K562 (cell line): ENCODE data around the gene RBM20. TPM values are rescaled to one million over a fixed set of nuclear protein-coding genes. Genes with fewer than 3 reads are reported as not detected.

Experiments
- ATF1 ChIP-seq, 2 experiments: fragments of 450-650 bp in 1 of 2; IDR thresholded peaks; 2 replicates each; pipeline ENCODE4 v1.6.1; 2016; ENCODE audit warnings: missing compliant biosample characterization in 1 of 2, missing genetic modification characterization in 1 of 2
- BRCA1 ChIP-seq, 2 experiments: fragments of 450-650 bp in 1 of 2; sonication (generic) in 1 of 2; formaldehyde crosslinking in 1 of 2; IDR thresholded peaks; 2 replicates each; pipeline versions ENCODE4 v1.5.0 to v1.6.1; 2017 to 2020; ENCODE audit warnings: mild to moderate bottlenecking in 1 of 2, missing genetic modification reagents in 1 of 2
- CBX2 ChIP-seq: fragments of 200-600 bp; sonication (generic); IDR thresholded peaks from one replicate; pipeline ENCODE4 v1.6.1; 2012; ENCODE audit warnings: mild to moderate bottlenecking, low read length, inconsistent platforms; ENCODE audit not compliant: insufficient read depth, poor library complexity, severe bottlenecking
- ELF4 ChIP-seq: fragments of 450-650 bp; formaldehyde crosslinking; IDR thresholded peaks from 2 replicates; pipeline ENCODE4 v1.4.0; 2022; ENCODE audit warnings: missing genetic modification characterization
- IRF1 ChIP-seq: sonication (generic); formaldehyde crosslinking; IDR thresholded peaks from 2 replicates; pipeline ENCODE4 v1.8.0; 2022; ENCODE audit warnings: missing genetic modification reagents, mild to moderate bottlenecking, borderline replicate concordance
- IRF2 ChIP-seq: sonication (generic); formaldehyde crosslinking; IDR thresholded peaks from 2 replicates; pipeline ENCODE4 v1.8.1; 2022; ENCODE audit warnings: mild to moderate bottlenecking, missing genetic modification reagents
- MECOM ChIP-seq: fragments of 250-450 bp; sonication (Bioruptor Pico); IDR thresholded peaks from 2 replicates; pipeline ENCODE4 v1.8.0; 2022; ENCODE audit warnings: inconsistent platforms
- MTA2 ChIP-seq: fragments of 450-650 bp; IDR thresholded peaks from 2 replicates; pipeline ENCODE4 v1.6.1; 2016; ENCODE audit warnings: low read depth
- PATZ1 ChIP-seq: fragments of 250-450 bp; sonication (Bioruptor Pico); IDR thresholded peaks from 2 replicates; pipeline ENCODE4 v1.5.0; 2020; ENCODE audit warnings: mild to moderate bottlenecking, borderline replicate concordance
- PBX2 ChIP-seq, 2 experiments: IDR thresholded peaks in 1 of 2; conservative IDR thresholded peaks in 1 of 2; 2 replicates each; pipeline ENCODE4 v1.6.1; 2016; ENCODE audit warnings: low read depth in 2 of 2, mild to moderate bottlenecking in 1 of 2, missing compliant biosample characterization in 1 of 2, missing genetic modification characterization in 1 of 2, moderate library complexity in 1 of 2
- PHB ChIP-seq: fragments of 250-450 bp; sonication (Bioruptor Pico); IDR thresholded peaks from 2 replicates; pipeline ENCODE4 v1.5.0; 2021
- RFX1 ChIP-seq: fragments of 450-650 bp; IDR thresholded peaks from 2 replicates; pipeline ENCODE4 v1.6.1; 2016; ENCODE audit warnings: mild to moderate bottlenecking, moderate library complexity
- RHOXF2B ChIP-seq: fragments of 250-450 bp; sonication (Bioruptor Pico); conservative IDR thresholded peaks from 2 replicates; pipeline ENCODE4 v1.5.1; 2021
- SPI1 ChIP-seq: IDR thresholded peaks from 2 replicates; pipeline ENCODE4 v1.6.1; 2011; ENCODE audit warnings: low read depth, low read length, control low read depth, borderline replicate concordance
- TAL1 ChIP-seq: fragments of 450-650 bp; IDR thresholded peaks from 2 replicates; pipeline ENCODE4 v1.6.1; 2016; ENCODE audit warnings: mild to moderate bottlenecking
- ZKSCAN8 ChIP-seq: fragments of 200-800 bp; sonication (Bioruptor generic); IDR thresholded peaks from 2 replicates; pipeline ENCODE4 v1.6.1; 2016; ENCODE audit warnings: missing genetic modification characterization, missing compliant biosample characterization
- ZNF324 ChIP-seq: fragments of 250-450 bp; sonication (Bioruptor Pico); IDR thresholded peaks from 2 replicates; pipeline ENCODE4 v1.4.0; 2020; ENCODE audit warnings: mild to moderate bottlenecking
- polyA plus RNA-seq, 8 experiments: library from polyadenylated mRNA; depleted of rRNA in 4 of 8; stranded (reverse) in 5 of 8; unstranded in 3 of 8; fragments of >200 nt; fragmentation: Nextera tagmentation in 2 of 8; fragmentation: Illumina TruSeq in 1 of 8; extraction: Ambion mirVana in 2 of 8; extraction: Trizol in 1 of 8; gene quantifications; 2 replicates each; pipeline versions ENCODE4 v1.2.1 to v1.2.3, GENCODE V29; 2011 to 2014; ENCODE audit warnings: inconsistent platforms in 1 of 8, missing spikeins in 1 of 8
- total RNA-seq, 7 experiments: library from RNA; depleted of rRNA in 6 of 7; stranded (reverse); fragments of >200 nt in 6 of 7; fragmentation: Illumina TruSeq in 2 of 7; extraction: Trizol in 2 of 7; gene quantifications; 2 replicates each; pipeline versions ENCODE4 v1.2.1 to v1.2.3, GENCODE V29; 2011 to 2021; ENCODE audit warnings: low replicate concordance in 1 of 7

The RBM20 gene
- total and polyA plus RNA-seq, 9 of the 15 experiments (the other 6 are each of a cell fraction or from before 2014, with no cell fraction given): 0.63 to 5.7 (median 3.2) TPM

DNA sequence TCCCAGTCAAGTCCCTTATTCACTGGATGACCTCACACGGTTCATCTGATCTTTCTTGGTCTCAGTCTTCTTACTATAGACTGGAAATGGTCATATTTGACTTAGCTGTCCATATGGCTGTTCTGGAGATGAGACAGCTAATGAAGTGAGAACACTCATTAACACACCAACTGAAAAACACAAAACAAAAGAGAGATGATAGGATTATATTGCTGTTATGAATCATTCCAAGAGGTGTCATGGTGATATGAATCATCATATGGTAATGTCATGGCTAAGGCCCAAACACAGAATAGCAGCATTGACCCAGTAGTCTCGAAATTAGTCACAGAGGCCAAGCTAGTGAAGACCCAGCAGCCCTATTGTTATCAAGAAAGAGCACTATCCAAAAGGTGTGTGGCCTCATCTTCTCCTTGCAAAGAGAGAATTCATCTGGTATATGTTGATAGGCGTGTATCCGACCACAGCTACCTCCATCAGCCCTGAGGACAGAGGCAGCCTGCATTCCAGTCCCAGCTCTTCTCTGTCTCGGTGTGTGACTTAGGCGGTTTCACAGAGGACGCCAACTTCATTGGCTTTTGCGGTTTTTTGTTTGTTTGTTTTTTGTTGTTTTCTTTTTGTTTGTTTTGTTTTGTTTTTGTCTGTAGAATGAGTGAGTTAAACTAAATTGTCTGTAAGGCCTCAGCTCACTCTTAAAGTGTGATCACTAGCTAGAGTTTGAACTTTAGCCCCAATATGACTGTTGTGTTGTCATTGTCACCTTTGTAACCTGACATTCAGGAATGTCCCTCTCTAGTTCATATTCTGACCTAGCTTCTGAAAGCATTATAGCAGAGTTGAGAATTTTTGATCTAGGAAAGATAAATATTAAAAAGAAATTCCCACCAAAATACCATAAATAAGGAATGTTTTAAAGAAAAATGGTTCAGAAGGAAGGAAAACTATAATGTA lies 130.2 kb downstream of the RBM20 start (continued):
- TF ChIP-seq IRF1 (CRISPR knock-in tag) (no peak), ELF4 (CRISPR knock-in tag) (peak; percentile 56; the same call in 1 of the 2 replicates), ZKSCAN8 (CRISPR knock-in tag) (no peak), TAL1 (peak; percentile 87), IRF2 (CRISPR knock-in tag) (no peak), PHB (CRISPR knock-in tag) (no peak), MECOM (CRISPR knock-in tag) (peak; percentile 74), PBX2 (CRISPR knock-in tag; IDR thresholded peaks at IDR 0.05; ENCODE audit: low read depth) (no peak), PBX2 (tag; conservative IDR thresholded peaks at IDR 0.05; ENCODE audit: low read depth) (peak; percentile 65), SPI1 (no peak), RFX1 (peak; percentile 76), PATZ1 (CRISPR knock-in tag) (no peak), CBX2 (no peak), RHOXF2B (CRISPR knock-in tag) (no peak), MTA2 (peak; percentile 69), BRCA1 (IDR thresholded peaks at IDR 0.05) (no peak), BRCA1 (CRISPR knock-in tag; IDR thresholded peaks at IDR 0.05) (no peak), ATF1 (CRISPR knock-in tag; IDR thresholded peaks at IDR 0.05) (no peak), ATF1 (tag; IDR thresholded peaks at IDR 0.05) (peak; percentile 33; the same call in 1 of the 2 replicates), ZNF324 (CRISPR knock-in tag) (no peak)
